Limb (tissue), 2 donors: ENCODE results near the gene RPUSD1.
"Not testable (repeated sequence)": the region's sequence is repeated elsewhere in the genome, so short reads cannot be mapped to it uniquely, and the experiment has no call there.

Source experiments
- DNase-seq, 2 donors: peaks; one replicate each; pipeline ENCODE4 v3.0.0-alpha.2; 2016; ENCODE audit errors: extremely low spot score in 2 of 2

The RPUSD1 gene

GRCh38 chr16:751152-752006, 36.8 kb downstream of the RPUSD1 start:
- DNase-seq: no peak

- DNase-seq: no peak
Measured at GRCh38 chr16:750485-750884, 37.7 kb downstream of the RPUSD1 start.

- no peak for DNase-seq
Measured at GRCh38 chr16:749010-749409, 39.2 kb downstream of the RPUSD1 start.

- DNase-seq: no peak
Measured at GRCh38 chr16:747978-748746, 40.0 kb downstream of the RPUSD1 start.

- no peak for DNase-seq
Measured at GRCh38 chr16:746637-747036, 41.5 kb downstream of the RPUSD1 start.

GRCh38 chr16:745739-746138, 42.4 kb downstream of the RPUSD1 start:
- no peak for DNase-seq

- no peak for DNase-seq
Measured at GRCh38 chr16:743794-744500, 44.2 kb downstream of the RPUSD1 start.

GRCh38 chr16:742894-743293, 45.3 kb downstream of the RPUSD1 start:
- not testable (repeated sequence) for DNase-seq

GRCh38 chr16:741986-742629, 46.1 kb downstream of the RPUSD1 start:
- no peak for DNase-seq

GRCh38 chr16:740764-741505, 47.2 kb downstream of the RPUSD1 start, which contains the start of gene CIAO3:
Gene CIAO3 (minus strand): TSS chr16:740997. CDS start chr16:740985, 12 bp downstream.
- DNase-seq: peak; percentile 79 to 94

- DNase-seq: no peak
Measured at GRCh38 chr16:740459-740763, 47.8 kb downstream of the RPUSD1 start.

GRCh38 chr16:739560-740458, 48.4 kb downstream of the RPUSD1 start:
- DNase-seq: no peak

- DNase-seq: no peak
Measured at GRCh38 chr16:736936-737481, 51.2 kb downstream of the RPUSD1 start.

- no peak for DNase-seq
Measured at GRCh38 chr16:735982-736453, 52.2 kb downstream of the RPUSD1 start.

- DNase-seq: no peak
Measured at GRCh38 chr16:734981-735881, 53.0 kb downstream of the RPUSD1 start.
